ENCODE measurements around the gene SLPI. TPM values are rescaled to one million over a fixed set of nuclear protein-coding genes. Genes with fewer than 3 reads are reported as not detected.

SLPI gene
- not detected in 2 replicates for total RNA-seq (ENCODE audit: low replicate concordance)

GRCh38 chr20:45254383-45255262, at the start of gene SLPI:
Gene SLPI, minus strand, starts transcription at chr20:45254564. Its CDS starts 21 bp downstream, at chr20:45254543.

DNA sequence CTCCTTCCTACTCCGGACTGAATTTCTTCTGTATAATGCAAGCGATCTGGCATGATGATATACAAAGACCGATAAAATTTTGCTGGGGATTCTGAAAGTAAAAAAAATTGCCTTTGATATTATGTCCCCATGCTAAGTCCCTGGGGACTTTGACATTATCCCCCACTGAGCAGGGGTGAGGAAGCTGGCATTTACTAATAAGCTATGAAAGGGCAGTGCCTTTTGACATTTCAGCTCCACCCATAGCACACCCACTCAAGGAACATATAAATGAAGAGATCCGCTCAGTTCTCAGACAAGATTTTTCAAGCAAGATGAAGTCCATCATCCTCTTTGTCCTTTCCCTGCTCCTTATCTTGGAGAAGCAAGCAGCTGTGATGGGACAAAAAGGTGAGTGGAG, 33.3 kb downstream of the SLPI start, which contains the start of gene SEMG2:
Gene SEMG2 (plus strand): TSS at position 298 of the 400 bp plus-strand sequence. CDS start 17 bp downstream, at position 315.

DNA sequence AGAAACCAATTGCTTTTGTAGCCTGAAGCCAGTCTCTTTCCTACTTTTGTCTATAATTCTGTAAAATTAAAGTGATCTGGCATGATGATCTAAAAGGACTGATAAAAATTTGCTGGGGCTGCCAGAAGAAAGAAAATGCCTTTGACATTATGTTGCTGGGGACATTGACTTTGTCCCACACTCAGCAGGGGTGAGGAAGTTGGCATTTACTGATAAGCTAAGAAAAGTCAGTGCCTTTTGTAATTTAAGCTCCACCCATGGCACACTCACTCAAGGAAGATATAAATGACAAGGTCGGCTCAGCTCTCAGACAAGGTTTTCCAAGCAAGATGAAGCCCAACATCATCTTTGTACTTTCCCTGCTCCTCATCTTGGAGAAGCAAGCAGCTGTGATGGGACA, 47.6 kb downstream of the SLPI start, which contains the start of gene SEMG1:
Gene SEMG1 (plus strand): TSS at position 309 of the 400 bp plus-strand sequence. CDS start 21 bp downstream, at position 330.

Other genes starting within 250 kb of the SLPI start
- 0.23 and 0.70 TPM in 2 replicates for gene KCNS1, start 153.4 kb downstream of the SLPI start, total RNA-seq (ENCODE audit: low replicate concordance)
- gene WFDC5, start 139.4 kb downstream of the SLPI start, total RNA-seq (ENCODE audit: low replicate concordance): not detected in 2 replicates
- gene WFDC12, start 130.1 kb downstream of the SLPI start, total RNA-seq (ENCODE audit: low replicate concordance): not detected in 2 replicates
- not detected in 2 replicates for gene PI3, start 79.7 kb downstream of the SLPI start, total RNA-seq (ENCODE audit: low replicate concordance)
- gene SEMG1, start 47.5 kb downstream of the SLPI start, total RNA-seq (ENCODE audit: low replicate concordance): not detected in 2 replicates
- not detected in 2 replicates for gene SEMG2, start 33.2 kb downstream of the SLPI start, total RNA-seq (ENCODE audit: low replicate concordance)
- not detected in 2 replicates for gene RBPJL, start 52.3 kb upstream of the SLPI start, total RNA-seq (ENCODE audit: low replicate concordance)
- 0.23 TPM in 1 of 2 replicates, not detected in the other for gene MATN4, start 53.7 kb upstream of the SLPI start, total RNA-seq (ENCODE audit: low replicate concordance)
- 28.8 and 50.7 TPM in 2 replicates for gene SDC4, start 93.9 kb upstream of the SLPI start, total RNA-seq (ENCODE audit: low replicate concordance)
- 15.5 and 38.7 TPM in 2 replicates for gene SYS1, start 108.6 kb upstream of the SLPI start, total RNA-seq (ENCODE audit: low replicate concordance)
- 0.12 TPM in 1 of 2 replicates, not detected in the other for gene TP53TG5, start 123.8 kb upstream of the SLPI start, total RNA-seq (ENCODE audit: low replicate concordance)
- 0.83 and 1.1 TPM in 2 replicates for gene DBNDD2, start 153.7 kb upstream of the SLPI start, total RNA-seq (ENCODE audit: low replicate concordance)
- 16.5 and 23.8 TPM in 2 replicates for gene PIGT, start 161.6 kb upstream of the SLPI start, total RNA-seq (ENCODE audit: low replicate concordance)
- gene WFDC2, start 215.2 kb upstream of the SLPI start, total RNA-seq (ENCODE audit: low replicate concordance): not detected in 2 replicates

Data from smooth muscle cell of the coronary artery (primary cell).